ENCODE results near the gene CFAP46. TPM values are rescaled to one million over a fixed set of nuclear protein-coding genes. Genes with fewer than 3 reads are reported as not detected.

The CFAP46 gene
- total and polyA plus RNA-seq, 10 of the 15 experiments (the other 5 are each of a cell fraction or from before 2014, with no cell fraction given) = 0.01 to 0.18 (median 0.03) TPM; not detected in 7

DNA sequence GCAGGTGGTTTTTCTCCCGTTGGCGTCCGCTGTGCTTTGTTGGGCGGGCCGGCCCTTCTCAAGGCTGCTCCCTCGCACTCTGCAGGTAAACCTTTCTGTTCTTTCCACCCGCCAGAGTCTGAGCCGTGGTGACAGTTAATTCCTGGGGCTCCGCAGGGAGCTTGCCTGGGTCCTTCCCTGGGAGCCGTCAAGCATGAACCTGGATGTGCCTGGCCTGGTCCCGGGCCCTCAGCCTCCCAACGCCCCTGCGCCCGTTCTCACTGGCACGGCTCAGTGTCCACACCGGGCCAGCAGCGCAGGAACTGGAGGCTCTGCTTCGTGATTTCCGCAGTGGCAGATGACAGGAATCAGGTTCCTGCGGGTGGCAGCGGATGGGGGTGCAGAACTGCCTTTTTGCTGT is 145.5 kb downstream of the CFAP46 start:
- no peak for ATAC-seq
- Histone ChIP-seq H2AFZ (ENCODE audit: control insufficient read depth, low read depth, low read length) (no peak overlapping the region), H3K9ac (ENCODE audit: control insufficient read depth, insufficient read depth, low read length) (no peak overlapping the region), H3K4me1 (ENCODE audit: control insufficient read depth, insufficient read depth, low read length) (no peaks in the 10 kb centered on the region), H3K4me3 (no peak overlapping the region), H4K20me1 (ENCODE audit: control insufficient read depth, insufficient read depth) (no peaks in the 10 kb centered on the region), H3K36me3 (ENCODE audit: control insufficient read depth in 2 of 2, insufficient read depth in 2 of 2, low read length in 1 of 2) (no peaks in the 10 kb centered on the region), H3K9me3 (replicated peaks; ENCODE audit: control insufficient read depth, insufficient read depth, low read length) (peaks cover 2% of the 10 kb centered on the region; the same call in 1 of the 3 replicates), H3K79me2 (ENCODE audit: control insufficient read depth, insufficient read depth, low read length) (no peaks in the 10 kb centered on the region), H3K4me2 (ENCODE audit: control insufficient read depth, insufficient read depth) (no peak overlapping the region), H3K27me3 (replicated peaks in 1 of 2; ENCODE audit: control insufficient read depth in 2 of 2, insufficient read depth in 2 of 2, low read length in 1 of 2) (no peaks in the 10 kb centered on the region), H3K27ac (ENCODE audit: control insufficient read depth, insufficient read depth) (no peak overlapping the region)
- no TSS peak for BruUV-seq (replicated peaks)
- ChIA-PET CTCF (no interaction called here), RAD21 (ENCODE audit: unreplicated experiment) (no interaction called here), SMC1A (ENCODE audit: uncharacterized antibody, unreplicated experiment) (no interaction called here), POLR2A (no interaction called here)
- FAIRE-seq = no peak
- DNase-seq (ENCODE audit: low read depth, low spot score) = no peak
- 80% methylated on average over 21 of the region's 21 CpGs for WGBS (ENCODE audit: insufficient coverage, insufficient replicate concordance, low lambda C conversion rate, missing lambda C conversion rate)
- intact Hi-C loops (cut with micrococcal nuclease; ENCODE audit: unreplicated experiment) (no loop called here), in situ Hi-C loops (cut with MboI) (no loop called here)
- TF ChIP-seq, protein P1, sequence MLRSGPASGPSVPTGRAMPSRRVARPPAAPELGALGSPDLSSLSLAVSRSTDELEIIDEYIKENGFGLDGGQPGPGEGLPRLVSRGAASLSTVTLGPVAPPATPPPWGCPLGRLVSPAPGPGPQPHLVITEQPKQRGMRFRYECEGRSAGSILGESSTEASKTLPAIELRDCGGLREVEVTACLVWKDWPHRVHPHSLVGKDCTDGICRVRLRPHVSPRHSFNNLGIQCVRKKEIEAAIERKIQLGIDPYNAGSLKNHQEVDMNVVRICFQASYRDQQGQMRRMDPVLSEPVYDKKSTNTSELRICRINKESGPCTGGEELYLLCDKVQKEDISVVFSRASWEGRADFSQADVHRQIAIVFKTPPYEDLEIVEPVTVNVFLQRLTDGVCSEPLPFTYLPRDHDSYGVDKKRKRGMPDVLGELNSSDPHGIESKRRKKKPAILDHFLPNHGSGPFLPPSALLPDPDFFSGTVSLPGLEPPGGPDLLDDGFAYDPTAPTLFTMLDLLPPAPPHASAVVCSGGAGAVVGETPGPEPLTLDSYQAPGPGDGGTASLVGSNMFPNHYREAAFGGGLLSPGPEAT (IDR thresholded peaks at IDR 0.05; ENCODE audit: low read depth) = no peak
- TF ChIP-seq ZBED1 (IDR thresholded peaks at IDR 0.05; ENCODE audit: borderline replicate concordance) (no peak), CBX3 (IDR thresholded peaks at IDR 0.05; ENCODE audit: borderline replicate concordance, low read depth) (no peak), BACH1 (IDR thresholded peaks at IDR 0.05; ENCODE audit: borderline replicate concordance) (no peak), YY1 (IDR thresholded peaks at IDR 0.05; ENCODE audit: low read depth, low read length) (no peak), PML (IDR thresholded peaks at IDR 0.05; ENCODE audit: low read length) (no peak), ESRRA (IDR thresholded peaks at IDR 0.05; ENCODE audit: low read length) (no peak), MEF2B (IDR thresholded peaks at IDR 0.05; ENCODE audit: partially characterized antibody, poor library complexity, severe bottlenecking) (no peak), RB1 (IDR thresholded peaks at IDR 0.05; ENCODE audit: borderline replicate concordance) (no peak), ZNF384 (IDR thresholded peaks at IDR 0.05; ENCODE audit: borderline replicate concordance, low read depth, low read length) (no peak), IKZF2 (IDR thresholded peaks at IDR 0.05) (no peak), NFYA (IDR thresholded peaks at IDR 0.05; ENCODE audit: borderline replicate concordance, low read depth, low read length) (no peak), CHD4 (IDR thresholded peaks at IDR 0.05) (no peak), HDAC6 (IDR thresholded peaks at IDR 0.05; ENCODE audit: unreplicated experiment) (no peak), SMAD1 (IDR thresholded peaks at IDR 0.05; ENCODE audit: low read depth, partially characterized antibody) (no peak), YBX1 (IDR thresholded peaks at IDR 0.05) (no peak), SIX5 (IDR thresholded peaks at IDR 0.05; ENCODE audit: low read depth, low read length, severe bottlenecking) (no peak), TARDBP (IDR thresholded peaks at IDR 0.05; ENCODE audit: borderline replicate concordance) (no peak)
- TF ChIP-seq, protein P2, sequence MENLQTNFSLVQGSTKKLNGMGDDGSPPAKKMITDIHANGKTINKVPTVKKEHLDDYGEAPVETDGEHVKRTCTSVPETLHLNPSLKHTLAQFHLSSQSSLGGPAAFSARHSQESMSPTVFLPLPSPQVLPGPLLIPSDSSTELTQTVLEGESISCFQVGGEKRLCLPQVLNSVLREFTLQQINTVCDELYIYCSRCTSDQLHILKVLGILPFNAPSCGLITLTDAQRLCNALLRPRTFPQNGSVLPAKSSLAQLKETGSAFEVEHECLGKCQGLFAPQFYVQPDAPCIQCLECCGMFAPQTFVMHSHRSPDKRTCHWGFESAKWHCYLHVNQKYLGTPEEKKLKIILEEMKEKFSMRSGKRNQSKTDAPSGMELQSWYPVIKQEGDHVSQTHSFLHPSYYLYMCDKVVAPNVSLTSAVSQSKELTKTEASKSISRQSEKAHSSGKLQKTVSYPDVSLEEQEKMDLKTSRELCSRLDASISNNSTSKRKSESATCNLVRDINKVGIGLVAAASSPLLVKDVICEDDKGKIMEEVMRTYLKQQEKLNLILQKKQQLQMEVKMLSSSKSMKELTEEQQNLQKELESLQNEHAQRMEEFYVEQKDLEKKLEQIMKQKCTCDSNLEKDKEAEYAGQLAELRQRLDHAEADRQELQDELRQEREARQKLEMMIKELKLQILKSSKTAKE (IDR thresholded peaks at IDR 0.05; ENCODE audit: low read depth, poor library complexity, severe bottlenecking) = no peak
- TF ChIP-seq, protein P3, sequence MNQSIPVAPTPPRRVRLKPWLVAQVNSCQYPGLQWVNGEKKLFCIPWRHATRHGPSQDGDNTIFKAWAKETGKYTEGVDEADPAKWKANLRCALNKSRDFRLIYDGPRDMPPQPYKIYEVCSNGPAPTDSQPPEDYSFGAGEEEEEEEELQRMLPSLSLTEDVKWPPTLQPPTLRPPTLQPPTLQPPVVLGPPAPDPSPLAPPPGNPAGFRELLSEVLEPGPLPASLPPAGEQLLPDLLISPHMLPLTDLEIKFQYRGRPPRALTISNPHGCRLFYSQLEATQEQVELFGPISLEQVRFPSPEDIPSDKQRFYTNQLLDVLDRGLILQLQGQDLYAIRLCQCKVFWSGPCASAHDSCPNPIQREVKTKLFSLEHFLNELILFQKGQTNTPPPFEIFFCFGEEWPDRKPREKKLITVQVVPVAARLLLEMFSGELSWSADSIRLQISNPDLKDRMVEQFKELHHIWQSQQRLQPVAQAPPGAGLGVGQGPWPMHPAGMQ (IDR thresholded peaks at IDR 0.05; ENCODE audit: borderline replicate concordance) = no peak
